Epithelial cell of esophagus (primary cell): Measurements from ENCODE around the gene VPS51.

ENCODE experiments used
- DNase-seq: peaks from one replicate; pipeline ENCODE4 v3.0.0; 2010; ENCODE audit warnings: low read depth
- H3K4me3 ChIP-seq: 2 replicates; pipeline ENCODE4 v1.5.1; 2011; ENCODE audit warnings: mild to moderate bottlenecking, low read length, control low read depth
- TF ChIP-seq, protein P1 (sequence below): IDR thresholded peaks from 2 replicates; pipeline ENCODE4 v1.5.1; 2011; ENCODE audit warnings: low read depth, mild to moderate bottlenecking, low read length, control low read depth, inconsistent platforms; ENCODE audit not compliant: insufficient read depth; ENCODE audit errors: missing control alignments

VPS51 gene

DNA sequence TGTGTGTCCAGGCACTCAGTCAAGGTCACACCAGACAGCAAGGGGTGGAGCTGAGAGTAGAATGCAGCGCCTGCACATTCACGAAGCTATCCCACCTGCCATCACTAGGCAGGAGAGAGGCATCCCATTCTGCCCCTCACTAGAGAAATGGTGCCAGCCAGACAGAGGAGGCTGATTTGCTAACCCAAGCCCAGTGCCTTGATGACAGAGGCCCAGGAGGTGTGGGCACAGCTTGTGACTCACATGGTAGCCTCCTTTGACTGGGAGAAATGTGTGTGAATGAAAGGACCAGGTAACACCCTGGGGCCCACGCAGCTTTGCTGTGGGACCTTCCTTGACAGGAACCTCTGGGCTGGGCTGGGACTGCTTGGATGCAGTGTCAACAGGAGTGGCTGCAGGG lies 32.5 kb upstream of the VPS51 start:
- TF ChIP-seq, protein P1, sequence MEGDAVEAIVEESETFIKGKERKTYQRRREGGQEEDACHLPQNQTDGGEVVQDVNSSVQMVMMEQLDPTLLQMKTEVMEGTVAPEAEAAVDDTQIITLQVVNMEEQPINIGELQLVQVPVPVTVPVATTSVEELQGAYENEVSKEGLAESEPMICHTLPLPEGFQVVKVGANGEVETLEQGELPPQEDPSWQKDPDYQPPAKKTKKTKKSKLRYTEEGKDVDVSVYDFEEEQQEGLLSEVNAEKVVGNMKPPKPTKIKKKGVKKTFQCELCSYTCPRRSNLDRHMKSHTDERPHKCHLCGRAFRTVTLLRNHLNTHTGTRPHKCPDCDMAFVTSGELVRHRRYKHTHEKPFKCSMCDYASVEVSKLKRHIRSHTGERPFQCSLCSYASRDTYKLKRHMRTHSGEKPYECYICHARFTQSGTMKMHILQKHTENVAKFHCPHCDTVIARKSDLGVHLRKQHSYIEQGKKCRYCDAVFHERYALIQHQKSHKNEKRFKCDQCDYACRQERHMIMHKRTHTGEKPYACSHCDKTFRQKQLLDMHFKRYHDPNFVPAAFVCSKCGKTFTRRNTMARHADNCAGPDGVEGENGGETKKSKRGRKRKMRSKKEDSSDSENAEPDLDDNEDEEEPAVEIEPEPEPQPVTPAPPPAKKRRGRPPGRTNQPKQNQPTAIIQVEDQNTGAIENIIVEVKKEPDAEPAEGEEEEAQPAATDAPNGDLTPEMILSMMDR: no peak
- DNase-seq: peak; percentile 65

DNA sequence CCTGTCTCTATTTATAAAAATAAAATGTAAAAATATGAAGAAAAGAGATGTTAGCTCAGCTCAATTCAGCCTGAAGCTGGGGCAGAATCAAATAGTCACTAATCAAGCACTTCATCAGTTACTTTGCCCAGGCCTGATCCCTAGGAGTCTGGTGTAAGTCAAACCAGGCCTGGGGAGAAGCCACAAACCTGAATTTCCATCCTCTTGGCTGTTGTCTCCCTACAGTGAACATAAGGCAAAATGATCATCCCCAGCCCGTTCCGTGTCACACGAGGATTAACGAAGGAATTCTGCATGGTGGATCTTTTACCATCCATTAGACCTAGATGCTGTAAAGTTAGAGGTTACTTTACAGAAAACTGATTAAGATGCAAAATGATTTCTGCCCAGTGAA lies 31.2 kb upstream of the VPS51 start:
- no peak for DNase-seq
- H3K4me3 ChIP-seq: no peak overlapping the region
- TF ChIP-seq, protein P1: no peak

More for the DNA sequence above, 32.5 kb upstream of the VPS51 start:
- H3K4me3 ChIP-seq: no peak overlapping the region

DNA sequence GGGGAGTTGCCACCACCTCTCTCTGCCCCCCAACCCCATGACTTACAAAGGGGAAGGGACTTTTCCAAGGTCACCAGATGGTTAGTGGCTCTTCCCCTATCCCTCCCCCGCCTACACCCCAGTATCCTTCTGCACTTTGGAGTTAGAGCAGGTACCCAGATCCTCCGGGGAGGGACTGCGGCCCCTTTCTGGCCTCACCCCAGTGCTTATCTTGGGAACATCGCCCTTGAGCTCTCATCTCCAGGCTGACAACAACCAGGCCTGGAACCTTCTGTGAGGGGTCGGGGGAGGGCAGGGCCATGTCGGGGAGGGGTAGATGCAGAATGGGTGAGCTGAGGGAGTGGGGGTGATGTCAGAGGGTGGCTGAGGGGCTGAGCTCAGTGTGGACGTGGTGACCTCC lies 30.2 kb upstream of the VPS51 start:
- TF ChIP-seq, protein P1: no peak
- no peak for DNase-seq
- no peak overlapping the region for H3K4me3 ChIP-seq

- no peak overlapping the region for H3K4me3 ChIP-seq
- no peak for DNase-seq
- TF ChIP-seq, protein P1: no peak
Measured at GRCh38 chr11:65066315-65066714, 29.7 kb upstream of the VPS51 start.

DNA sequence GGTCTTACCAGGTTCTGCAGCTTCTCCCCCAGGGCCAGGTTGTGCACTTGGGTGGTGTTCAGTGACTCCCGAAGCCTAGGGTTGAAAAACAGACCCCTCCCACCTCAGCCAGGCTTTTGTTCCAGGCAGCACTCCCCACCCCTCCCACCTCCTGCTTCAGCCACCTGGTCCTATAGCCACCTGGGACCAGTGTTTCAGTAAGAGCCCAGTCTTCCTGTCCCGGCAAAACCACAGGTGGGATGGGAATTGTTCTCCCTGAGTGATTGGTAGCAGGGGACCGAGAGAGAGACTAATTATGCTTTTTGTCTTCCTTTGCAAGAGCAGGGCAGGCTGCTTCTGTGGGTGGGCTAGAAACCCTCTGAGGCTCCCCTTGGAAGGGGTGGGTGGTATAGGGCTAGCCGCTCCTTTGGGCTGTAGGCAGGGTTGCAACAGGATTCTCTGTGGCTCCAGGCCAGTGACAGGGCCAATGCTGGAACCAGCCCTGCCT lies 29.2 kb upstream of the VPS51 start:
- H3K4me3 ChIP-seq: no peak overlapping the region

GRCh38 chr11:65067446-65067845 lies 28.6 kb upstream of the VPS51 start:
- no peak for DNase-seq
- H3K4me3 ChIP-seq: no peak overlapping the region
- TF ChIP-seq, protein P1: no peak

More for the DNA sequence above, 29.2 kb upstream of the VPS51 start:
- TF ChIP-seq, protein P1: no peak
- no peak for DNase-seq

GRCh38 chr11:65069217-65069616 lies 26.8 kb upstream of the VPS51 start:
- H3K4me3 ChIP-seq: no peak overlapping the region
- DNase-seq: peak; percentile 52
- TF ChIP-seq, protein P1: no peak
